Loucy (cell line): ENCODE measurements around the gene TIAM2.

Source experiments
- EZH2phosphoT487 ChIP-seq: fragments of 200-600 bp; IDR thresholded peaks from 2 replicates; pipeline ENCODE4 v1.6.1; 2018; ENCODE audit warnings: antibody characterized with exemption, mild to moderate bottlenecking, moderate library complexity, borderline replicate concordance
- TF ChIP-seq, protein P1 (sequence below): fragments of 200-600 bp; sonication (generic); conservative IDR thresholded peaks from 2 replicates; pipeline ENCODE4 v1.5.1; 2014; ENCODE audit warnings: mild to moderate bottlenecking, antibody characterized with exemption, low read length

DNA sequence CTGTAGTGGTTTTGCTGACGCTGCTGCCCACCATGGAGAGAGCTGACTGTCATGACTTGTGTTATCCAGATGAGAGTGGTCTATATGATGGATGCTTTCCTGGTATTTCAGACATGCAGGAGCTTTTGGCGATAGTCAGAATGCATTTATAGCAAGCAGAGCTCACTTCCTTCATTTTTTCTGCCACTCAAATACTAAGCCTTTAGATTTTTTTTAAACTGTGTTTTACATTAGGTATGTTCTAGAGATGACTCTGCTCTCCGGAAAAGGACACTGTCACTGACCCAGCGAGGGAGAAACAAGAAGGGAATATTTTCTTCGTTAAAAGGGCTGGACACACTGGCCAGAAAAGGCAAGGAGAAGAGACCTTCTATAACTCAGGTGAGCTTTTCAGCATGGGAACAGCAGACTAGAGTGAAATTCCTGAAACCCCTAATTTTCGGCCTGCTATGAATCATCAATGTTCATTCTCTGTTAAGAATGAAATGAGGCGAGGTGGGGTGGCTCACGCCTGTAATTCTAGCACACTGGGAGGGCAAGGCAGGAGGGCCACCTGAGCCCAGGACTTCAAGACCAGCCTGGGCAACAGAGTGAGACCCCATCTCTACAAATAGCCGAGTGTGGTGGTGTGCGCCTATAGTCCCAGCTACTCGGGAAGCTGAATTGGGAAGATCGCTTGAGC, 170.1 kb downstream of the TIAM2 start:
- TF ChIP-seq, protein P1, sequence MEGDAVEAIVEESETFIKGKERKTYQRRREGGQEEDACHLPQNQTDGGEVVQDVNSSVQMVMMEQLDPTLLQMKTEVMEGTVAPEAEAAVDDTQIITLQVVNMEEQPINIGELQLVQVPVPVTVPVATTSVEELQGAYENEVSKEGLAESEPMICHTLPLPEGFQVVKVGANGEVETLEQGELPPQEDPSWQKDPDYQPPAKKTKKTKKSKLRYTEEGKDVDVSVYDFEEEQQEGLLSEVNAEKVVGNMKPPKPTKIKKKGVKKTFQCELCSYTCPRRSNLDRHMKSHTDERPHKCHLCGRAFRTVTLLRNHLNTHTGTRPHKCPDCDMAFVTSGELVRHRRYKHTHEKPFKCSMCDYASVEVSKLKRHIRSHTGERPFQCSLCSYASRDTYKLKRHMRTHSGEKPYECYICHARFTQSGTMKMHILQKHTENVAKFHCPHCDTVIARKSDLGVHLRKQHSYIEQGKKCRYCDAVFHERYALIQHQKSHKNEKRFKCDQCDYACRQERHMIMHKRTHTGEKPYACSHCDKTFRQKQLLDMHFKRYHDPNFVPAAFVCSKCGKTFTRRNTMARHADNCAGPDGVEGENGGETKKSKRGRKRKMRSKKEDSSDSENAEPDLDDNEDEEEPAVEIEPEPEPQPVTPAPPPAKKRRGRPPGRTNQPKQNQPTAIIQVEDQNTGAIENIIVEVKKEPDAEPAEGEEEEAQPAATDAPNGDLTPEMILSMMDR, result no peak
- TF ChIP-seq EZH2phosphoT487, result no peak
